GM18907 (cell line): Measurements from ENCODE around the gene UGT1A9.
"Not testable (repeated sequence)": the region's sequence is repeated elsewhere in the genome, so short reads cannot be mapped to it uniquely, and the experiment has no call there.

ENCODE experiments used
- ATAC-seq: cut with Tn5 transposase; IDR thresholded peaks from one replicate; pipeline ENCODE4 v1.9.1; 2021; ENCODE audit warnings: mild to moderate bottlenecking, moderate library complexity; ENCODE audit not compliant: unreplicated experiment

UGT1A9 gene

DNA sequence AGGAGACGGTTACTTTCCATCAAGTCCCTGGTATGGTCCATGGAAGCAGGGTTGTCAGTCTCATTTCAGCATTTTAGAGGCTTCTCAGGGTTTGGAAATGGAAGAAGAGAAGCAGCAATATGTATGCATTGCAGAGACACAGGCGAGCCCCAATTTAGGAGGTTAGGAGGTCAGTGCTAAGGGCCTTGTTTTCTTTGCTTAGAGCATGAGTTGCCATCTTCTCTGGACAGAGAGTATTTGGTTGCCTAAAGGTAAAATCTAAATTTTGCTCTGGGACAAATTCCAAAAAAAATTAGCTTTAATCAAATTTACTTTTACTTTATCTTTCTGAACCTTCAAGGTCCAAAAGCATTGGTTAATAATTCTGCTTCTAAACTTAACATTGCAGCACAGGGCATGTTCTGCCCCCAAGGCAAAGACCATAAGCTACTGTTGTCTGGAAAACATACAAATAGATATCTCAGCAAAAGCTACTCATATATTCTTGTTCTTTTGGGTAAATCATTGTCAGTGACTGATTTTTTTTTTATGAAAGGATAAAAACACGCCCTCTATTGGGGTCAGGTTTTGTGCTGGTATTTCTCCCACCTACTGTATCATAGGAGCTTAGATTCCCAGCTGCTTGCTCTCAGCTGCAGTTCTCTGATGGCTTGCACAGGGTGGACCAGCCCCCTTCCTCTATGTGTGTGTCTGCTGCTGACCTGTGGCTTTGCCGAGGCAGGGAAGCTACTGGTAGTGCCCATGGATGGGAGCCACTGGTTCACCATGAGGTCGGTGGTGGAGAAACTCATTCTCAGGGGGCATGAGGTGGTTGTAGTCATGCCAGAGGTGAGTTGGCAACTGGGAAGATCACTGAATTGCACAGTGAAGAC lies at the start of gene UGT1A9:
Gene UGT1A9, plus strand, starts transcription at position 609 of the 872 bp plus-strand sequence. Its CDS starts 37 bp downstream, at position 646.
- no peak for ATAC-seq

DNA sequence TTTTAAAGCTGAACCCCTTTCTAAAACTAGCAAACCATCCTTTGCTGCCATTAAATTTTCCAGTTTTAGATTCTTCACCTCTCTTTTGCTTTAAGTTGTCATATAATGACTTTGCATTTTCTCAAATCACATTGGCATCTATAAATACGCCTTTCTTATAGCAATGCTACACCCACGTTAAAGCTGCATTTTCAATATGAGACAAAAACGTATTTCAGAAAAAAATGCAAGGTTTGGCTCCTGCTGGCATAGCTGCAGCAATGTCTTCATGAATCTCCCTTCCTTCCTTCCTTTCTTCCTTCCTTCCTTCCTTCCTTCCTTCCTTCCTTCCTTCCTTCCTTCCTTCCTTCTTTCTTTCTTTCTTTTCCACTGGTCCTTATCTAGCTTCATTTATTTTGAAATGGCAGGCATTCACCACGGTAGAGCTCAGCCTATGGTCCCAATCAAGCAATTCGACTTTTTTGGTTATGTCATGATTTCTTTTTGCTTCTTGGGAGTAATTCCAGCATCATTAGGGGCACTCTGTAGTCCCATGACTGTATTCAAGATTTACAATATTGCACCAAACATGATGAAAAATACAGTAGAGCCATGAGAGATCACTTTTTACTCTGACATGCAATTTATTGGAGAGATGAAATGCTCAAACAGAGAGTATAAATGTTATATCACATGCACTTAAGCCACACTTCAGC lies 44.2 kb upstream of the UGT1A9 start:
- no peak for ATAC-seq

DNA sequence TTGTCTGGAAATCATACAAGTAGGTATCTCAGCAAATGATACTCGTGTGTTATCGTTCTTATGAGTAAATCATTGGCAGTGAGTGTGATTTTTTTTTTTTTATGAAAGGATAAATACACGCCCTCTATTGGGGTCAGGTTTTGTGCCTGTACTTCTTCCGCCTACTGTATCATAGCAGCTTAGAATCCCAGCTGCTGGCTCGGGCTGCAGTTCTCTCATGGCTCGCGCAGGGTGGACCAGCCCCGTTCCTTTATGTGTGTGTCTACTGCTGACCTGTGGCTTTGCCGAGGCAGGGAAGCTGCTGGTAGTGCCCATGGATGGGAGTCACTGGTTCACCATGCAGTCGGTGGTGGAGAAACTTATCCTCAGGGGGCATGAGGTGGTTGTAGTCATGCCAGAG lies 35.4 kb upstream of the UGT1A9 start, which contains the start of gene UGT1A10:
Gene UGT1A10, plus strand, starts transcription at position 143 of the 400 bp plus-strand sequence. Its CDS starts 75 bp downstream, at position 218.
- ATAC-seq, result not testable (repeated sequence)

DNA sequence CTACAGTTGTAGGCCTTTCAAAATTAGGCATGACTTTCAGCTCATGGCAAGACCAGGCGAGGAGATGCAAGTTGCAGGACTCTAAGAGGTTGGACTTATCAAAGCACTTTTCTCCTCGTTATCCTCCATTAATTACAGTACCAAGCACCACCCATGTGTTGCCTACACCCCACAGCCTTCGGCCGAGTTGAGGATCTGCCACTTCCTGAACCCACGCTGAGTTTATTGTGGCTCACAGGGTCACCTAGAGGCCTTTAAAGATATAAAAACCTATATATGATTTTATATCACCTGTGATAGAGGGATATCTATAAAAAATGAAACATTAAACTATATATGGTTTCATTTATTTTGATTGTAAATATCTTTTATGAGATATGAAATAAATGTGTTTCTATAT lies 32.9 kb upstream of the UGT1A9 start:
- ATAC-seq, result no peak

DNA sequence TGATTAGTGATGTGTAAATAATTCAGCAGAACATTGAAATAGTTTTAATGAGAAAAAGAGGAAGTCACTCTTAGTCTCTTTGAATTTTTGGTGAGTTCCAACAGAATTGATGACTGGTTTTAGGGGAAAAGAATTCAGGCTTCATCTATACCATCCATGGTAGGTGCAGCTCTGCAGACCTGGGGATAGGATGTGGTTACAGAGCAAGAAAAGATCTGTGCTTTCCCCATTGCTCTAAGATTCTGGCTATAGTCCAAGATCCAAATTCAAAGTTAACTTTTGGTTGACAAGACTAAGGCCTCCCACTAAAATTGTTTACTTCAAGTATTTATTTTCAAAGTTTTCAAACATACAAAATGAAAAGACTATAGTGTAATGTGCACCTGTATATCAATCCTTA lies 31.8 kb upstream of the UGT1A9 start:
- no peak for ATAC-seq

DNA sequence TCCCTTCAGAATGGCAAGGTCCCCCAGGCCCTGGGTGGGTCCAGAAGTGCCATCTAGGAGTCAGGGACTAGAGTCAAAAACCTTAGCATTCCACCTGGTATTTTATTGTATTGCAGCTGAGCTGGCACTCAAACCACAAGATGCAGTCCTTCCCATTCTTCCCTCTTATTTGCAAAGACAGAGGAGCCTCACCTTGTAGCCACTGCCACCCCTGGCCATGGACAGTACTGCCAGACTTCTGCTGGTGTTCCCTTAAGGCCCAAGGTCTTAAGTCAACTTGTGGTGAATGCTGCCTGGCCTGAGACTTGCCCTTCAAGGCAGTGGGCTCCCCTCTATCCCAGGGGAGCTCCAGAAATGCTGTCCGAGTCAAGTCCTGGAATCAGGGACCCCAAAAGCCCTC lies 28.6 kb upstream of the UGT1A9 start:
- no peak for ATAC-seq

DNA sequence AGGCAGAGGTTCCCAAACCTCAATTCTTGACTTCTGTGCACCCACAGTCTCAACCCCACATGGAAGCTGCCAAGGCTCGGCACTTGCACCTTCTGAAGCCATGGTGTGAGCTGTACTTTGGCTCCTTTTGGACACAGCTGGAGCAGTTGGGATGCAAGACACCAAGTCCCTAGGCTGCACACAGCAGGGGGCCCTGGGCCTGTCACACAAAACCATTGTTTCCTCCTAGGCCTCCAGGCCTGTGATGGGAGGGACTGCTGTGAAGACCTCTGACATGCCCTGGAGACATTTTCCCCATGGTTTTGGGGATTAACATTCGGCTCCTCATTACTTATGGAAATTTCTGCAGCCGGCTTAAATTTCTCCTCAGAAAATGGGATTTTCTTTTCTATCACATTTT lies 25.7 kb upstream of the UGT1A9 start:
- not testable (repeated sequence) for ATAC-seq

DNA sequence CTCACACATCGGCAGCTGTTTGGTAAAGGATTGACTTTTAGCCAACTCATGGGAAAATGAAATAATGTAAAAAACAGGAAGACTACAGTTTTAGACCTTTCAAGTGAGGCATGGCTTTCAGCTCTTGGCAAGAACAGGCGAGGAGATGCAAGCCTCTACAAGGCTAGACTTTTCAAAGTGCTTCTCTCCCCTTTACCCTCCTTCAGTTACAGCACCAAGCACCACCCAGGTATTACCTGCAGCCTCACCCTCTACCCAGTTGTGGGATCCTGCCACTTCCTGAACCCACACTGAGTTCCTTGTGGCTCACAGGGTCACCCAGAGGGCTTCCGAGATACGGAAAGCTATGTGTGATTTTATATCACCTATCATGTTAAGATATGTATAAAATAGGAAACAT lies 20.7 kb upstream of the UGT1A9 start:
- no peak for ATAC-seq

DNA sequence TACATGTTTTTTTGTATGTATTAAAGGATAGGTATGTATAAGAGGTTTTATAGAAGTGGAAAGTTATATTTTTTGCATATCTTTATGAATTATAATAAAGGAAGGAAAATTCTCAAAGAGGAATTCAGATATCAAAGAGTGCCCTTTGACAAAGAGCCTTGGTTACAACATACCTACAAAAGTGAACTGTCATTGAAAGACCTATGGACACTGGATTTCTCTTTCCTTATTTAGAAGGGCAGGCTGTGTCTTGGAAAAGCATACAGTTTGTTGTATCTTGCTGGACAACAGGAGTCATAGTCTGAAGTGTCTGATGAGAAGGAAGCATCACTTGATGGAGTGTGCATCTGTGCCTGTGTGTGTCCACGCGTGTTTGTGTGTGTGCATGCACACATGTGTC lies 20.3 kb upstream of the UGT1A9 start:
- ATAC-seq, result no peak

DNA sequence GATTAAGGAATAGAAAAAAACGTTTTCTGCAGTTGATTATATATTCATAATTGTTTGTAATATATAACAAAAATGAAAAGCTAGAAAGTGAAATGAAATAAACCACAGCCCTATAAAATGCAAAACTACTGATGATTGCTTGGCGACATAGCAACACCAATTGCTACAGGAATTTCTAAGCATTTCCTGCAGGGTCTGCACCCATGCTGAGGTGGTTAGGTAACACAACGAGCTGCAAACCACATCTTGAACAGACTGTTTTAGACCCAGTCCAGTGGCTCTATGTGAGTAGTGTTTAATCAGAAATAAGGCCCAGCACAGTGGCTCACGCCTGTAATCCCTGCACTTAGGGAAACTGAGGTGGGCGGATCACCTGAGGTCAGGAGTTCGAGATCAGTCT lies 17.2 kb upstream of the UGT1A9 start:
- ATAC-seq, result no peak

DNA sequence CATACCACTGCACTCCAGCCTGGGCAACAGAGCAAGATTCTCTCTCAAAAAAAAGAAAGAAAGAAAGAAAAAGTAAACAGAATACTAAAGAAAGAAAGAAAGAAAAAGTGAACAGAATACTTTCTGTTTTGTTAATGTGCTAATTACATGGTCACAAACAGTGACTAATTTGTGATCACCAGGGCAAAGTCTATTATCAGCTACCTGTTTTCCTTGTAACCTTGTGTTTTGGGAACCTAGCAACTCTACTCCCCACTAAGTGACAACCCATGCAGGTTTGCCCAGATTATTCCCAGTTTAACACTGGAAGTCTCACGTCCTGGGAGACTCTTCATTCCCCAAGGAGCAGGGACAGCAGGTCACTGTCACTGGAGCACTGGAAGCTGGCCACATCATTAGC lies 16.7 kb upstream of the UGT1A9 start:
- ATAC-seq, result no peak

DNA sequence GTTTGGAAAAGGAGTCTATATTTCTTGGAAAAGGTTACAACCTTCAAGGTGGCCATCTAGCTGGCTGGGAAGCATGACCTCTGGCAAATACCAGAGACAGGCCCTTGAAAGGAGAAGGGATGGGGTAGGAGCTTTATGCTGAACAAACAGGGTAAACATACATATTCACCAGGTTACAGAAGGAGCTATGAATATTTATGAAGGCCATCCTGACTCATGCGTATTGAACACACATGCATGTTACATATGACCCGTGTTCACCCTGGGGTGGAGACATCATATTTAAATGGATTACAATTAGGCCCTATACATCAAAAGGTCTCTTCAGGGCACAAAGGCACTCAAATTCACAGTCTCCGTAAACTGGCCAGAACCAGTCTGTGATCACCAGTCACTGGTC lies 15.8 kb upstream of the UGT1A9 start:
- not testable (repeated sequence) for ATAC-seq

DNA sequence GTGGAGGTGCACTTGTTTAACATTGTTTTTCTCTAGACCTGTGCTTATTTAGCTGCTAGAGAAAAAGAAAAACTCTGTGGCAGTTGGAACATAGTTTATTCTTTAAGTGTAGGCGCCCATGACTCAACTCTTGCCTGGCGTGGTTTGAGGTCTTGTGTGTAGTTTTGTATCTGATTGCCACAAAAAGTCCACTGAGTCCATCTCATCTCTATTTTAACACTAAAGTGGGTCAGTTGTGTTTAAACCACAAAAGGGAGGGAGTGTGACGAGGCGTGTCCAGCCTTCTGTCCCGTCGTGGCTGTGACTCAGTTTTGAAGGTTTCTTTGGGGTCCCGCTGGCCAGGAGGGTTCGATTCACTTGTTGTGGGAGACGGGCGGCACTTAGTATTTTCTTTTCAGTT lies 15.3 kb upstream of the UGT1A9 start:
- no peak for ATAC-seq

DNA sequence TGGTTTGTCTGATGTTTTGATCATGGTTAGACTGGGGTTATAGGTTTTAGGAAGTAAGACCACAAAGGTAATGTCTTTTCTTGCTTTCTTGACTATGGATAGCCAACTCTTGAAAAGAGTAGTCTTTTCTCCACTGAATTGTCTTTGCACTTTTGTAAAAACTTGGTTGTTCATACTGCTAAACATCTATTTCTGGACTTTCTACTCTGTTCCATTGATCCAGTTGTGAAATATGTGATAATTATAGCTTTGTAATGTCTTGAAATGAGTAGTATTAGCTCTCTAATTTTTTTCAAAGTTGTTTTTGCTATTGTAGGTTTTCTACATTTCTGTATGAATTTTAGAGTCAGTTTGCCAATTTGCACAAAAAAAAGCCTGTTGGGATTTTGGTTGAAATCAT lies 13.1 kb upstream of the UGT1A9 start:
- no peak for ATAC-seq

DNA sequence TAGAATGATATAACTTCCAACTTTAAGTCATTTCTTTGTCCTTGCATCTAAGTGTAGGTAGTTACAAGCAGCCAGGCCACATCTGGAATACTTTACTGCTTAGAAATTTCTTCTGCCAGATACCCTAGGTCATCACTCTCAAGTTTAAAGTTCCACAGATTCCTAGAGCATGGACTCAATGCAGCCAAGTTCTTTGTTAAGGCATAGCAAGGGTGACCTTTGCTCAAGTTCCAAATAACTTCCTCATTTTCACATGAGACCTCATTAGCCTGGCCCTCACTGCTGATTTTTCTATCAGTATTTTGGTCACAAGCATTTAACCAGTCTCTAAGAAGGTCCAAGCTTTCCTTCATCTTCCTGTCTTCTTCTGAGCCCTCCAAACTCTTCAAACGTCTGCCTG lies 7.8 kb upstream of the UGT1A9 start:
- no peak for ATAC-seq

DNA sequence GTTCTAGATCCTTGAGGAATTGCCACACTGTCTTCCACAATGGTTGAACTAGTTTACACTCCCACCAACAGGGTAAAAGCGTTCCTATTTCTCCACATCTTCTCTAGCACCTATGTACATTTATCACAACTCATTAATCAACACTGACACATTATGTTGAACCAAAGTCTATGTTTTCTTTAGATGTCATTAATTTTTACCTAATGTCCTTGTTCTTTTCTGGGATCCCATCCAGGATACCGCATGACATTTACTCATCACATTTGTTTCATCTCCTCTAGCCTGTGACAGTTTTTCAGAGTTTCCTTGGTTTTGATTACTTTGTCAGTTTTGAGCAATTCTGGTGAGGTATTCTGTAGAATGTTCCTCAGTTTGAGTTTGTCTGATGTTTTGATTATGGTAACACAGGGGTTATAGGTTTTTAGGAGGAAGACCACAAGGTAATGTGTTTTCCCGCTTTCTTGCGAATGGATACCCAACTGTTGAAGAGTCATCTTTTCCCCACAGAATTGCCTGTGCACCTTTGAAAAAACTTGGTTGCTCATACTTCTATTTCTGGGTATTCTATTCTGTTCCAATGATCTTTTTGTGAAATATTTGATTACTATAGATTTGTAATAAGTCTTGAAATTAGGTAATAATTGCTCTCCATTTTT lies 3.0 kb upstream of the UGT1A9 start:
- no peak for ATAC-seq

DNA sequence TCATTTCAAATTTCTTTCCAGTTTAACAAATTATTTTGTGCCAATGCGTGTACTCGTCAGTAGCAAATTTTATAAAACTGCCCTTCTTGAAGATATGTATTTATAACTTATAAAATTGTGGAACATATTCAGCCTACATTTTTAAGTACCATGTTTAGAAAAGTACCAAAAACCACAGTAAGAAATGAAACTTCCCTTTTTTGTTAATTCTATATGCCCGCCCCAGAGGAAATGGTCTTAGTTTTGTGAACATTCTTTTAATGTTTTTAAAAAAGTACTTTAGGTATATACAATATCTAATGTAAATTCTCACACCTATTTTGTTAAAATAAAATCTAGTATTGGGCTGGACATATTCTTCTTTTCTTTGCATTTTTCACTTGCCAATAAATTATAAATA lies 1.2 kb downstream of the UGT1A9 start:
- ATAC-seq, result no peak

DNA sequence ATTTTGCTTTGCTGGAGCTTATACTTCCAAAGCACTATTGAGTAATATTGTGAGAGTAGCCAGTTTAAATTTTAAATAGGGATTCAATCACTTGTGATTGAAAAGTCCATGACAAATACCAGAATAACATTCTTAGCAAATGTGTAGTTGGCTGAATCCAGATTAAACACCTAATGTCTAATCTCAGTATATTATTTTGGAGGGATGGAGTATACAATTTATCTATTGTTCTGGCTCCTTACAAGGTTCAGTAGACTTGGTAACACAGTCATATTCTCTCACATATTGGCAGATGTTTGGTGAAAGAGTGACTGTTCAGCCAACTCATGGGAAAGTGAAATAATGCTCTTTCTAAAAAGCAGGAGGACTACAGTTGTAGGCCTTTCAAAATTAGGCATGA lies 2.2 kb downstream of the UGT1A9 start:
- ATAC-seq, result no peak

DNA sequence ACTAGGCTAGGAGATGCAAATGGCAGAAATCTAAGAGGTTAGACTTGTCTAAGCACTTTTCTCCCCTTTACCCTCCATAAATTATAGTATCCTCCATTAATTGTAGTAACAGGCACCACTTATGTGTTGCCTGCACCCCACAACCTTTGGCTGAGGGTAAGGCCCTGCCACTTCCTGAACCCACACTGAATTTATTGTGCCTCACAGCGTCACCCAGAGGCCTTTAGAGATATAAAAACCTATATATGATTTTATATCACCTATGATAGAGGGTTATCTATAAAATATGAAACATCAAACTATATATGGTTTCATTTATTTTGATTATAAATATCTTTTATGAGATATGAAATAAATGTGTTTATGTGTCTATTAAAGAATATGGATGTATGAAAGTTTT lies 2.6 kb downstream of the UGT1A9 start:
- ATAC-seq, result no peak

DNA sequence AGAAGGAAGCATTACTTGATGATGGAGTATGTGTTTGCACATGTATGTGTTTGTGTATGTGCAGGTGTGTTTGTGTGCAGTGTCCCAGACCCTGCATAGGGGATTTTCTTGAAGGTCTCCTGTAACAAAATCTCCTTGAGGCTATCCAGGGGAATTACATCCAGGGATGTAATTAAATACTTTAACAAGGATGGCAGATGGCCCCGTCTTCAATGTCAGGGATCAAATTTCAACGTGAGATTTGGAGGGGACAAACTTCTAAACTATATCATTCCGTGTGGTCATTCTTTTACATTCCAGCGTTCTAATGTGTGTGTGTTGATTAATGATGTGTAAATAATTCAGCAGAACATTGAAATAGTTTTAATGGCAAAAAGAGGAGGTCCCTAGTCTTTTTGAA lies 3.3 kb downstream of the UGT1A9 start:
- no peak for ATAC-seq

DNA sequence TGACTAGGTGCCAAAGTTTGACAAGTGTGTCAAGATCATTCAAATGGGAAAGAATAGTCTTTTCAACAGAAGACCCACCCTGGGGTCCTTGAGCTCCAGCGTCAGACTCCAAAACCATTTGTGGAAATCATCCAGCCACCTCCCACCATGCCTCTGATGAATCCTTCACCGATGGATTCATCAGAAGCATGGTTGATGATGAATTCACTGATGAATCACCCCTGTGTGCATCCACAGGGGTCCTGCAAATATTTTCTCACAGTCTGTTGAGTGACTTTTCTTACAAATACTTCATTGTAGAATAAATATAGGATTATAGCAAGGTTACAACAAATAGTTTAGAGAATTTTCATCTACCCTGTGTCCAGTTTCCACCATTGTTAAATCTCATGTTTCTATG lies 4.3 kb downstream of the UGT1A9 start:
- ATAC-seq, result no peak

DNA sequence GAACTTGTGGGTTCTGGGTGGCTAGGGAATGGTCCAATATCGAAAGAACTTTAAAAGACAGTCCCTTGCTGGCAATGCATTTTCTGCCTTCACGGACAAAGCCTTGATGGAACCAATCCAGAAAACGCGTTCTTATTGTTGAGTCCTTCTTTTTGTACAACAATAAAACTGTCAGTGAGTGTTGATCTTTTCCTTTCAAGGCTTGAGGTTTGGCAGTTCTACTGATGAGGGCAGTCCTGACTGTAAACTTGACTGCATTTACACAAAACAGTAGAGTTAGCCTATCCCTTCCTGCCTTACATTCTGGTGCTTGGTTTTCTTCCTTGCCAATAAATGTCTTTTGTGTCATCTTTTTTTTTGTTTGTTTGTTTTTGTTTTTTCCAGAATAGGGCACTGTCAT lies 7.5 kb downstream of the UGT1A9 start:
- no peak for ATAC-seq
